Measurements from ENCODE around the gene ARHGAP28. TPM values are rescaled to one million over a fixed set of nuclear protein-coding genes. Genes with fewer than 3 reads are reported as not detected.

Gene ARHGAP28
- total RNA-seq, 2 donors from 2014 or later = 0.41 to 1.8 TPM

DNA sequence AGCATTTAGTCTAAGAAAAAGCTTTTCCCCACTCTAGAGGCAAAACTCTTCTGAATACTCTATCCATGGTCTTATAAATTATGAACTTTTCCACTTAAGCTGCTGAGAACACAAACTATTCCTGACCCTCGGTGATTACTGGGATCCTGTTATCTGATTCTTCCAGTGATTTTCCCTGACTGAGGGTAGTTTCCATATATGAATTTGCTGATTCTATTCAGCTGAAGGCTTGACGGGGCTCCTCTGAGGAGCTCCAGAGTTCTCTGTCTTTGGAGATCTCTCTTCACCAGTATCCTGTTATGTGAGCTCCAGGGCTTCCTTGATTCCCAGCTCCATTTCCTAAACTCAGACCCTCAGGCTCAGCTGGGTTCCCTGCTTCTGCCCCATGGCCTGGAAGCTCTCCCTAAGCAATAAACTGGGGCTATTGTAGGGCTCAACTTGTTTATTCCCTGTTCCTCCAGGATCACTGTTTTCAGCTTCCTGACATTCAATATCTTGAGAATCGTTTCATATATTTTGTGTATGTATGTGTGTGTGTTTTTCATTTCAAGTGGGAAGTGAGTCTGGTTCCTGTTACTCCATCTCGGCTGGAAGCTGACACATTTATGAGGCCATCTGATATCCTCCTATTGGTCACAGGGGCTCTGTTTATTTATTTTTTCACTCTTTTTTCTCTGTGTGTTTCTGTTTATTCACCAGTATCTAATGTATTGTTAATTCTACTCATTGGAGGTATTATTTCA lies 78.2 kb downstream of the ARHGAP28 start:
- ATAC-seq (ENCODE audit: insufficient number of reproducible peaks, low FRiP score, low read depth) = no peak
- H3K27ac ChIP-seq = no peak overlapping the region
- TF ChIP-seq, protein P1, sequence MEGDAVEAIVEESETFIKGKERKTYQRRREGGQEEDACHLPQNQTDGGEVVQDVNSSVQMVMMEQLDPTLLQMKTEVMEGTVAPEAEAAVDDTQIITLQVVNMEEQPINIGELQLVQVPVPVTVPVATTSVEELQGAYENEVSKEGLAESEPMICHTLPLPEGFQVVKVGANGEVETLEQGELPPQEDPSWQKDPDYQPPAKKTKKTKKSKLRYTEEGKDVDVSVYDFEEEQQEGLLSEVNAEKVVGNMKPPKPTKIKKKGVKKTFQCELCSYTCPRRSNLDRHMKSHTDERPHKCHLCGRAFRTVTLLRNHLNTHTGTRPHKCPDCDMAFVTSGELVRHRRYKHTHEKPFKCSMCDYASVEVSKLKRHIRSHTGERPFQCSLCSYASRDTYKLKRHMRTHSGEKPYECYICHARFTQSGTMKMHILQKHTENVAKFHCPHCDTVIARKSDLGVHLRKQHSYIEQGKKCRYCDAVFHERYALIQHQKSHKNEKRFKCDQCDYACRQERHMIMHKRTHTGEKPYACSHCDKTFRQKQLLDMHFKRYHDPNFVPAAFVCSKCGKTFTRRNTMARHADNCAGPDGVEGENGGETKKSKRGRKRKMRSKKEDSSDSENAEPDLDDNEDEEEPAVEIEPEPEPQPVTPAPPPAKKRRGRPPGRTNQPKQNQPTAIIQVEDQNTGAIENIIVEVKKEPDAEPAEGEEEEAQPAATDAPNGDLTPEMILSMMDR (IDR thresholded peaks at IDR 0.05) = no peak

DNA sequence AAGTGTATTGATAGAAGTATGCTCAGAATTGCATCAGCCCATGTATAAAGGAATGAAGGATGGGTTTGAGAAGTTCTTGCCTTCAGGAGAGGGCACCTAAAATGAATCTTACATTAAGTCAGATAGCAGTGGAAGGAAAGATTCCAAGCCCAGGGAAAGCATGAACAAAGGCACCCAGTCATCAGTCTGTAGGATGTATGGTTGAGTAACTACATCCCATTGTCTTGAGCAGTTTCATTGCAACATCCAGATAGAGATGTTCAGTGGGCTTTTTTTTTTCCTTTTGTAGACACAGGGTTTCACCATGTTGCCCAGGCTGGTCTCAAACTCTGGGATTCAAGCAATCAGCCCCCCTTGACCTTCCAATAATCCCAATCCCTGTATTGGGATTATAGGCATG lies 80.7 kb downstream of the ARHGAP28 start:
- H3K27ac ChIP-seq = no peak overlapping the region
- TF ChIP-seq, protein P1 (IDR thresholded peaks at IDR 0.05) = no peak
- no peaks in the 10 kb centered on the region for H3K27me3 ChIP-seq (replicated peaks; ENCODE audit: insufficient read depth)
- DNase-seq (ENCODE audit: low spot score) = no peak
- no peak overlapping the region for H3K4me3 ChIP-seq
- no peaks in the 10 kb centered on the region for H3K9me3 ChIP-seq
- no peak for ATAC-seq (ENCODE audit: insufficient number of reproducible peaks, low FRiP score, low read depth)
- no peaks in the 10 kb centered on the region for H3K36me3 ChIP-seq
- H3K4me1 ChIP-seq (ENCODE audit: control insufficient read depth in 1 of 2, low read depth in 2 of 2) = no peaks in the 10 kb centered on the region

More for the DNA sequence above, 78.2 kb downstream of the ARHGAP28 start:
- Histone ChIP-seq H3K27me3 (replicated peaks; ENCODE audit: insufficient read depth) (no peaks in the 10 kb centered on the region), H3K4me3 (no peak overlapping the region), H3K9me3 (no peaks in the 10 kb centered on the region), H3K36me3 (no peaks in the 10 kb centered on the region), H3K4me1 (ENCODE audit: control insufficient read depth in 1 of 2, low read depth in 2 of 2) (no peaks in the 10 kb centered on the region)
- no peak for DNase-seq (ENCODE audit: low spot score)

DNA sequence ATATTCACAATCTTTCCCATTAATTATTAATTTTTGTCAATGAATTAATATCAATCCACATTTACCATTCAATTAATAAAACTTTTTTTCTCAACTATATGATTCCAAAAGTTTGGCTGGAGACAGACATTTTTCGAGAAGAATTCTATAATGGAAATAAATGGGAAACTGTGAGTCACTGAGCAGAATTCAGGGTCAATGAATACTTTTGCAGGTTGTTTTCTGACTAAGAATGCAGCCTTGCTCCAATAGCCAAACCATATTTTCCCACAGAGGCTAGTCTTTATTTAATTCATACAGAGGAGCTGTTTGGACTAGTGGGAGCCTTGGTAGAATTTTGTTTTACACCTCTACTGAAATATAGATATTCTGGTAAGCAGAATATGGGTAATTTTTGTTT lies 82.3 kb downstream of the ARHGAP28 start:
- TF ChIP-seq, protein P1 (IDR thresholded peaks at IDR 0.05) = no peak
- no peak overlapping the region for H3K4me3 ChIP-seq
- no peak overlapping the region for H3K27ac ChIP-seq
- no peaks in the 10 kb centered on the region for H3K27me3 ChIP-seq (replicated peaks; ENCODE audit: insufficient read depth)
- no peaks in the 10 kb centered on the region for H3K36me3 ChIP-seq
- no peaks in the 10 kb centered on the region for H3K9me3 ChIP-seq
- DNase-seq (ENCODE audit: low spot score) (no peak), ATAC-seq (ENCODE audit: insufficient number of reproducible peaks, low FRiP score, low read depth) (no peak)
- no peaks in the 10 kb centered on the region for H3K4me1 ChIP-seq (ENCODE audit: control insufficient read depth in 1 of 2, low read depth in 2 of 2)

DNA sequence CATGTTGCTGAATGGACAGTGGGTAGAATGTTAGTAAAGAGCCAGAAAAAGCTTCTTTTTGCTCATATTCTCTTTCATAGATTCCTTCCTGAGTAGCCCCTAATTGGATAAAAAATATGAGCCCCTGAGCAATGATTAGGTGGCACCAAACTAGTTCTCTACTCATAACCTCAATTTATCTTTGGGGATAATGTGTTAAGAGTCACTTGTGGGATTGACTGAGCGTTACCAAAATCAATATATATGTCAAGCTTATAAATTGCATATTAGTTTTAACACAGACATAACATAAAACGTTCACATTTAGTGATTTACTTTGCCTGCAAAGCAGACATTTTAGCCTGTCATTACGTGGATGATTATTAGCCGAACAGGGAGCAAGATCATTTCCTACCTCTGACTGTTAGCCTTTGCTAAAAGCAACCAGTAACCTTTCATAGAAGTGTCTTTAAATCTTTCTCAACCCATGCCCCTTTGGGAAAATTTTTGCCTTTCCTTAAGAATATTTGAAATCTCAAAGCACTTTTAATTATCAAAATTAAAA lies 85.4 kb downstream of the ARHGAP28 start:
- no peaks in the 10 kb centered on the region for H3K36me3 ChIP-seq
- no peak for DNase-seq (ENCODE audit: low spot score)
- TF ChIP-seq, protein P1 (IDR thresholded peaks at IDR 0.05) = no peak
- no peaks in the 10 kb centered on the region for H3K27me3 ChIP-seq (replicated peaks; ENCODE audit: insufficient read depth)
- ATAC-seq (ENCODE audit: insufficient number of reproducible peaks, low FRiP score, low read depth) = no peak
- no peak overlapping the region for H3K27ac ChIP-seq
- H3K4me1 ChIP-seq (ENCODE audit: control insufficient read depth in 1 of 2, low read depth in 2 of 2) = no peaks in the 10 kb centered on the region
- H3K9me3 ChIP-seq = no peaks in the 10 kb centered on the region
- no peak overlapping the region for H3K4me3 ChIP-seq

DNA sequence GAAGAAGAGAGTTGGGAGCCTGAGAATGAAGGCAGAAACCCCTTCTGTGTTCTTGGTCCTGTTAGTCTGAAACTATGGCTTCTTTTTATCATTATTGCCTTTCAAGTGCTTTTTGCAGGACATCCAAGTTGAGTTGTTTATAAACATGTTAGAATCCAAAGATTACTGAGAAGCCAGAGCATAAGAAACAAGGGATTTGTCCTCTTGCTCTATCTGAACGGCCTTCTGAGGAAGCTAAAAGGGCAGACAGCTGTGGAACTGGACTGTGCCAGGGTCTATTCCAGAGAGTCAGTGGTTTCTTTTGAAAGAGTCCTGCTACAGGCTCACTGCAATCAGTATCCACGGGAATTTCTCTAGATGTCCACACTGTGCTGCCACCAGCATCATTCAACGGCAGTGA lies 86.6 kb downstream of the ARHGAP28 start:
- DNase-seq (ENCODE audit: low spot score) (no peak), ATAC-seq (ENCODE audit: insufficient number of reproducible peaks, low FRiP score, low read depth) (no peak)
- TF ChIP-seq, protein P1 (IDR thresholded peaks at IDR 0.05) = no peak
- Histone ChIP-seq H3K9me3 (no peaks in the 10 kb centered on the region), H3K27ac (no peak overlapping the region), H3K4me3 (no peak overlapping the region), H3K4me1 (ENCODE audit: control insufficient read depth in 1 of 2, low read depth in 2 of 2) (no peaks in the 10 kb centered on the region), H3K27me3 (replicated peaks; ENCODE audit: insufficient read depth) (no peaks in the 10 kb centered on the region), H3K36me3 (no peaks in the 10 kb centered on the region)
